ENCODE measurements around the gene TRPM5. TPM values are rescaled to one million over a fixed set of nuclear protein-coding genes. Genes with fewer than 3 reads are reported as not detected.

The TRPM5 gene
- total and polyA plus RNA-seq, 4 donors = 0.05 TPM; not detected in 3

DNA sequence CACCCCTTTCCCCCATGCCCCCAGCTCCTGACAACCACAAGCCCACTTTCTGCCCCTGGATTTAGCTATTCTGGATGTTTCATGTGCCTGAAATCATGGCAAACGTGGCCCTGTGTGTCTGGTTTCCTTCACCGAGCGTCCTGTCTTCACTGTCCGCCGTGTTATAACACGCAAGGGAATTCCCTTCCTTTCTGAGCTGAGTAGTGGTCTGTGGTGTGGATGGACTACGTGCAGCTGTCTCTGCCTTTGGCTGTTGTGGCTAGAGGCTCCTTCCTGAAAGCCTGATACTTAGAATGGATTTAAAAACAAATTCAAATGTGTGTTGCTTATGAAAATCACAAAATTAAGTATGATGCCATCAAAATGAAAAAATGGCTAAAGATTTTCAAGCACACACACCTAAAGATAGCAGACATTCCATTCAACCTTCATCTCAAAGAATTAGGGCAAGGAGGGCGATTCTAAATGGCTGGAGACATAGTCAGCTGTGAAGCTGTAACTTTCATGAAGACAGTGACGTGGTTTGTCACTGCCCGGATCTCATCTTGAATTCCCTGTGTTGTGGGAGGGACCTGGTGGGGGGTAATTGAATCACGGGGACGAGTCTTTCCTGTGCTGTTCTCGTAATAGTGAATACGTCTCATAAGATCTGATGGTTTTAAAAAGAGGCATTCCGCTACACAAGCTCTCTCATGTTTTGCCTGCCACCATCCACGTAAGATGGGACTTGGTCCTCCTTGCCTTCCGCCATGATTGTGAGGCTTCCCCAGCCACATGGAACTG lies 31.0 kb upstream of the TRPM5 start:
- Histone ChIP-seq H3K9ac (ENCODE audit: low read depth in 1 of 2, low read length in 2 of 2) (no peak overlapping the region), H3K27ac (ENCODE audit: low read depth in 1 of 2, low read length in 2 of 2) (no peak overlapping the region), H3K9me3 (ENCODE audit: control insufficient read depth in 4 of 4, low read length in 3 of 4) (peaks cover 0 to 5% (median 0%) of the 10 kb centered on the region in 4 donors), H3K4me1 (ENCODE audit: control insufficient read depth in 4 of 4, insufficient read depth in 4 of 4, low read length in 3 of 4) (no peaks in the 10 kb centered on the region), H3K27me3 (ENCODE audit: control insufficient read depth in 4 of 4, insufficient read depth in 4 of 4, low read length in 3 of 4) (no peaks in the 10 kb centered on the region), H3K36me3 (ENCODE audit: control insufficient read depth in 4 of 4, insufficient read depth in 3 of 4, low read depth in 1 of 4, low read length in 3 of 4) (no peaks in the 10 kb centered on the region), H3K4me3 (ENCODE audit: low read depth in 1 of 3, low read length in 3 of 3) (no peak overlapping the region)
- DNase-seq (ENCODE audit: low spot score) = no peak
- TF ChIP-seq EGR1 (IDR thresholded peaks at IDR 0.05; ENCODE audit: low read depth in 2 of 2) = no peak
- no peak for TF ChIP-seq JUND (IDR thresholded peaks at IDR 0.05)
- no peak for TF ChIP-seq RAD21 (IDR thresholded peaks at IDR 0.05)
- TF ChIP-seq, protein P1, sequence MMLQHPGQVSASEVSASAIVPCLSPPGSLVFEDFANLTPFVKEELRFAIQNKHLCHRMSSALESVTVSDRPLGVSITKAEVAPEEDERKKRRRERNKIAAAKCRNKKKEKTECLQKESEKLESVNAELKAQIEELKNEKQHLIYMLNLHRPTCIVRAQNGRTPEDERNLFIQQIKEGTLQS (IDR thresholded peaks at IDR 0.05) = no peak
- TF ChIP-seq FOXA2 (IDR thresholded peaks at IDR 0.05) = no peak
- TF ChIP-seq YY1 (IDR thresholded peaks at IDR 0.05) = no peak
- TF ChIP-seq SP1 (IDR thresholded peaks at IDR 0.05) = no peak
- TF ChIP-seq HNF4A (conservative IDR thresholded peaks at IDR 0.05) = no peak
- no peak for TF ChIP-seq FOXA1 (IDR thresholded peaks at IDR 0.05)
- TF ChIP-seq, protein P2, sequence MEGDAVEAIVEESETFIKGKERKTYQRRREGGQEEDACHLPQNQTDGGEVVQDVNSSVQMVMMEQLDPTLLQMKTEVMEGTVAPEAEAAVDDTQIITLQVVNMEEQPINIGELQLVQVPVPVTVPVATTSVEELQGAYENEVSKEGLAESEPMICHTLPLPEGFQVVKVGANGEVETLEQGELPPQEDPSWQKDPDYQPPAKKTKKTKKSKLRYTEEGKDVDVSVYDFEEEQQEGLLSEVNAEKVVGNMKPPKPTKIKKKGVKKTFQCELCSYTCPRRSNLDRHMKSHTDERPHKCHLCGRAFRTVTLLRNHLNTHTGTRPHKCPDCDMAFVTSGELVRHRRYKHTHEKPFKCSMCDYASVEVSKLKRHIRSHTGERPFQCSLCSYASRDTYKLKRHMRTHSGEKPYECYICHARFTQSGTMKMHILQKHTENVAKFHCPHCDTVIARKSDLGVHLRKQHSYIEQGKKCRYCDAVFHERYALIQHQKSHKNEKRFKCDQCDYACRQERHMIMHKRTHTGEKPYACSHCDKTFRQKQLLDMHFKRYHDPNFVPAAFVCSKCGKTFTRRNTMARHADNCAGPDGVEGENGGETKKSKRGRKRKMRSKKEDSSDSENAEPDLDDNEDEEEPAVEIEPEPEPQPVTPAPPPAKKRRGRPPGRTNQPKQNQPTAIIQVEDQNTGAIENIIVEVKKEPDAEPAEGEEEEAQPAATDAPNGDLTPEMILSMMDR (IDR thresholded peaks at IDR 0.05; ENCODE audit: low read depth, low read length, missing input control) = no peak
- TF ChIP-seq TAF1 (conservative IDR thresholded peaks at IDR 0.05) = no peak
- TF ChIP-seq, protein P3, sequence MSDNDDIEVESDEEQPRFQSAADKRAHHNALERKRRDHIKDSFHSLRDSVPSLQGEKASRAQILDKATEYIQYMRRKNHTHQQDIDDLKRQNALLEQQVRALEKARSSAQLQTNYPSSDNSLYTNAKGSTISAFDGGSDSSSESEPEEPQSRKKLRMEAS (IDR thresholded peaks at IDR 0.05) = no peak
- TF ChIP-seq, protein P4, sequence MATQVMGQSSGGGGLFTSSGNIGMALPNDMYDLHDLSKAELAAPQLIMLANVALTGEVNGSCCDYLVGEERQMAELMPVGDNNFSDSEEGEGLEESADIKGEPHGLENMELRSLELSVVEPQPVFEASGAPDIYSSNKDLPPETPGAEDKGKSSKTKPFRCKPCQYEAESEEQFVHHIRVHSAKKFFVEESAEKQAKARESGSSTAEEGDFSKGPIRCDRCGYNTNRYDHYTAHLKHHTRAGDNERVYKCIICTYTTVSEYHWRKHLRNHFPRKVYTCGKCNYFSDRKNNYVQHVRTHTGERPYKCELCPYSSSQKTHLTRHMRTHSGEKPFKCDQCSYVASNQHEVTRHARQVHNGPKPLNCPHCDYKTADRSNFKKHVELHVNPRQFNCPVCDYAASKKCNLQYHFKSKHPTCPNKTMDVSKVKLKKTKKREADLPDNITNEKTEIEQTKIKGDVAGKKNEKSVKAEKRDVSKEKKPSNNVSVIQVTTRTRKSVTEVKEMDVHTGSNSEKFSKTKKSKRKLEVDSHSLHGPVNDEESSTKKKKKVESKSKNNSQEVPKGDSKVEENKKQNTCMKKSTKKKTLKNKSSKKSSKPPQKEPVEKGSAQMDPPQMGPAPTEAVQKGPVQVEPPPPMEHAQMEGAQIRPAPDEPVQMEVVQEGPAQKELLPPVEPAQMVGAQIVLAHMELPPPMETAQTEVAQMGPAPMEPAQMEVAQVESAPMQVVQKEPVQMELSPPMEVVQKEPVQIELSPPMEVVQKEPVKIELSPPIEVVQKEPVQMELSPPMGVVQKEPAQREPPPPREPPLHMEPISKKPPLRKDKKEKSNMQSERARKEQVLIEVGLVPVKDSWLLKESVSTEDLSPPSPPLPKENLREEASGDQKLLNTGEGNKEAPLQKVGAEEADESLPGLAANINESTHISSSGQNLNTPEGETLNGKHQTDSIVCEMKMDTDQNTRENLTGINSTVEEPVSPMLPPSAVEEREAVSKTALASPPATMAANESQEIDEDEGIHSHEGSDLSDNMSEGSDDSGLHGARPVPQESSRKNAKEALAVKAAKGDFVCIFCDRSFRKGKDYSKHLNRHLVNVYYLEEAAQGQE (IDR thresholded peaks at IDR 0.05) = no peak
- TF ChIP-seq HNF4G (IDR thresholded peaks at IDR 0.05) = no peak
- TF ChIP-seq RXRA (IDR thresholded peaks at IDR 0.05) = no peak
- no peak for TF ChIP-seq GABPA (IDR thresholded peaks at IDR 0.05 in 1 of 2, conservative IDR thresholded peaks at IDR 0.05 in 1 of 2)
- TF ChIP-seq, protein P5, sequence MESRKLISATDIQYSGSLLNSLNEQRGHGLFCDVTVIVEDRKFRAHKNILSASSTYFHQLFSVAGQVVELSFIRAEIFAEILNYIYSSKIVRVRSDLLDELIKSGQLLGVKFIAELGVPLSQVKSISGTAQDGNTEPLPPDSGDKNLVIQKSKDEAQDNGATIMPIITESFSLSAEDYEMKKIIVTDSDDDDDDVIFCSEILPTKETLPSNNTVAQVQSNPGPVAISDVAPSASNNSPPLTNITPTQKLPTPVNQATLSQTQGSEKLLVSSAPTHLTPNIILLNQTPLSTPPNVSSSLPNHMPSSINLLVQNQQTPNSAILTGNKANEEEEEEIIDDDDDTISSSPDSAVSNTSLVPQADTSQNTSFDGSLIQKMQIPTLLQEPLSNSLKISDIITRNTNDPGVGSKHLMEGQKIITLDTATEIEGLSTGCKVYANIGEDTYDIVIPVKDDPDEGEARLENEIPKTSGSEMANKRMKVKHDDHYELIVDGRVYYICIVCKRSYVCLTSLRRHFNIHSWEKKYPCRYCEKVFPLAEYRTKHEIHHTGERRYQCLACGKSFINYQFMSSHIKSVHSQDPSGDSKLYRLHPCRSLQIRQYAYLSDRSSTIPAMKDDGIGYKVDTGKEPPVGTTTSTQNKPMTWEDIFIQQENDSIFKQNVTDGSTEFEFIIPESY (IDR thresholded peaks at IDR 0.05) = no peak
- 77% methylated on average over 17 of the region's 17 CpGs for WGBS

Data from liver (tissue), 9 donors.